HG02571 (cell line): Measurements from ENCODE around the gene TPSAB1.
"Not testable (repeated sequence)": the region's sequence is repeated elsewhere in the genome, so short reads cannot be mapped to it uniquely, and the experiment has no call there.

Source experiments
- ATAC-seq: cut with Tn5 transposase; IDR thresholded peaks from one replicate; pipeline ENCODE4 v1.9.1; 2021; ENCODE audit warnings: mild to moderate bottlenecking, moderate library complexity; ENCODE audit not compliant: unreplicated experiment

TPSAB1 gene

GRCh38 chr16:1245452-1246020 is 5.0 kb downstream of the TPSAB1 start:
- ATAC-seq = no peak

GRCh38 chr16:1247903-1248537 is 7.5 kb downstream of the TPSAB1 start:
- ATAC-seq = not testable (repeated sequence)

- not testable (repeated sequence) for ATAC-seq
Observed at GRCh38 chr16:1249031-1249755, 8.7 kb downstream of the TPSAB1 start.

- ATAC-seq = not testable (repeated sequence)
Observed at GRCh38 chr16:1253701-1254364, 13.3 kb downstream of the TPSAB1 start.

- ATAC-seq = not testable (repeated sequence)
Observed at GRCh38 chr16:1254821-1255220, 14.3 kb downstream of the TPSAB1 start.

- ATAC-seq = not testable (repeated sequence)
Observed at GRCh38 chr16:1255276-1256122, 15.0 kb downstream of the TPSAB1 start, which contains the start of gene TPSD1. Gene TPSD1, plus strand, starts transcription at chr16:1256069. Its CDS starts 212 bp downstream, at chr16:1256281.

- ATAC-seq = not testable (repeated sequence)
Observed at GRCh38 chr16:1256296-1256873, 15.9 kb downstream of the TPSAB1 start.

GRCh38 chr16:1256874-1257322 is 16.4 kb downstream of the TPSAB1 start:
- no peak for ATAC-seq

- no peak for ATAC-seq
Observed at GRCh38 chr16:1257561-1258224, 17.2 kb downstream of the TPSAB1 start.

GRCh38 chr16:1258225-1258600 is 17.7 kb downstream of the TPSAB1 start:
- ATAC-seq = no peak

GRCh38 chr16:1258906-1259759 is 18.6 kb downstream of the TPSAB1 start:
- no peak for ATAC-seq

- no peak for ATAC-seq
Observed at GRCh38 chr16:1259760-1260068, 19.2 kb downstream of the TPSAB1 start.

- no peak for ATAC-seq
Observed at GRCh38 chr16:1260101-1260680, 19.7 kb downstream of the TPSAB1 start.

- ATAC-seq = no peak
Observed at GRCh38 chr16:1261131-1261892, 20.8 kb downstream of the TPSAB1 start.

GRCh38 chr16:1262210-1262845 is 21.8 kb downstream of the TPSAB1 start:
- no peak for ATAC-seq

- no peak for ATAC-seq
Observed at GRCh38 chr16:1262846-1263221, 22.3 kb downstream of the TPSAB1 start.

- no peak for ATAC-seq
Observed at GRCh38 chr16:1263591-1264344, 23.3 kb downstream of the TPSAB1 start.
